Nephron progenitor cell (in vitro differentiated cells): ENCODE data around the gene CDS2.

ENCODE experiments used
- DNase-seq: peaks from one replicate; pipeline ENCODE4 v3.0.0; 2021
- H3K27ac Mint-ChIP-seq: 2 replicates; pipeline ENCODE4 v1.8.0; 2021; ENCODE audit warnings: mild to moderate bottlenecking, moderate library complexity, mixed read lengths
- H3K27me3 Mint-ChIP-seq: 2 replicates; pipeline ENCODE4 v1.8.0; 2021; ENCODE audit warnings: mild to moderate bottlenecking, low read depth, mixed read lengths; ENCODE audit not compliant: poor library complexity
- H3K36me3 Mint-ChIP-seq: 2 replicates; pipeline ENCODE4 v1.8.0; 2021; ENCODE audit warnings: low read depth, mixed read lengths
- H3K4me1 Mint-ChIP-seq: 2 replicates; pipeline ENCODE4 v1.8.0; 2021; ENCODE audit warnings: mixed read lengths
- H3K4me3 Mint-ChIP-seq: 2 replicates; pipeline ENCODE4 v1.8.0; 2021; ENCODE audit warnings: mild to moderate bottlenecking, moderate library complexity, mixed read lengths
- H3K9me3 Mint-ChIP-seq: 2 replicates; pipeline ENCODE4 v1.8.0; 2021; ENCODE audit warnings: mild to moderate bottlenecking, moderate library complexity, mixed read lengths
- TF ChIP-seq, protein P1 (sequence below): fragments of 200-600 bp; sonication (generic); IDR thresholded peaks from 2 replicates; pipeline ENCODE4 v1.5.0; 2021; ENCODE audit warnings: antibody characterized with exemption

Gene CDS2

DNA sequence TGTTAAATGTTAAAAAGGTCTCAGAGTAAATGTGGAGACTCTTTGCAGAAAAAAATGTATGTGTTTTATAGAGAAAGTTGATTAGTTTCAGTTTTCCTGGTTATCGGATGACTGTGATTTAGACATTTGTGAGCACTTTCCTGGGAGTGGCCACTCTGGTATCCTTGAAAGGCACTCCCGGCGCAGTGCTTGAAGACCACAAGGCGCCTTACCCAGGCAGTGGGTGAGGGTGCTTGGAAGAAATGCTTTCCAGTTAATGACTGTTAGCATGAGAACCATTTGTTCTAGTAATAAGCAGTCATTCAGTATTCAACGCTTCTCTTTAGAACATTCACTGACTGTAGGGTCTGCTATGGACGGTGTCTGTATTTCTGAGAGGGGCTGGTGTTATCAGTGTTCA, 7.2 kb downstream of the CDS2 start:
- no peaks in the 10 kb centered on the region for H3K9me3 Mint-ChIP-seq
- no peak overlapping the region for H3K4me3 Mint-ChIP-seq
- no peaks in the 10 kb centered on the region for H3K36me3 Mint-ChIP-seq
- TF ChIP-seq, protein P1, sequence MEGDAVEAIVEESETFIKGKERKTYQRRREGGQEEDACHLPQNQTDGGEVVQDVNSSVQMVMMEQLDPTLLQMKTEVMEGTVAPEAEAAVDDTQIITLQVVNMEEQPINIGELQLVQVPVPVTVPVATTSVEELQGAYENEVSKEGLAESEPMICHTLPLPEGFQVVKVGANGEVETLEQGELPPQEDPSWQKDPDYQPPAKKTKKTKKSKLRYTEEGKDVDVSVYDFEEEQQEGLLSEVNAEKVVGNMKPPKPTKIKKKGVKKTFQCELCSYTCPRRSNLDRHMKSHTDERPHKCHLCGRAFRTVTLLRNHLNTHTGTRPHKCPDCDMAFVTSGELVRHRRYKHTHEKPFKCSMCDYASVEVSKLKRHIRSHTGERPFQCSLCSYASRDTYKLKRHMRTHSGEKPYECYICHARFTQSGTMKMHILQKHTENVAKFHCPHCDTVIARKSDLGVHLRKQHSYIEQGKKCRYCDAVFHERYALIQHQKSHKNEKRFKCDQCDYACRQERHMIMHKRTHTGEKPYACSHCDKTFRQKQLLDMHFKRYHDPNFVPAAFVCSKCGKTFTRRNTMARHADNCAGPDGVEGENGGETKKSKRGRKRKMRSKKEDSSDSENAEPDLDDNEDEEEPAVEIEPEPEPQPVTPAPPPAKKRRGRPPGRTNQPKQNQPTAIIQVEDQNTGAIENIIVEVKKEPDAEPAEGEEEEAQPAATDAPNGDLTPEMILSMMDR = no peak
- no peaks in the 10 kb centered on the region for H3K27me3 Mint-ChIP-seq
- no peak overlapping the region for H3K27ac Mint-ChIP-seq
- H3K4me1 Mint-ChIP-seq = peaks cover 24% of the 10 kb centered on the region
- no peak for DNase-seq

DNA sequence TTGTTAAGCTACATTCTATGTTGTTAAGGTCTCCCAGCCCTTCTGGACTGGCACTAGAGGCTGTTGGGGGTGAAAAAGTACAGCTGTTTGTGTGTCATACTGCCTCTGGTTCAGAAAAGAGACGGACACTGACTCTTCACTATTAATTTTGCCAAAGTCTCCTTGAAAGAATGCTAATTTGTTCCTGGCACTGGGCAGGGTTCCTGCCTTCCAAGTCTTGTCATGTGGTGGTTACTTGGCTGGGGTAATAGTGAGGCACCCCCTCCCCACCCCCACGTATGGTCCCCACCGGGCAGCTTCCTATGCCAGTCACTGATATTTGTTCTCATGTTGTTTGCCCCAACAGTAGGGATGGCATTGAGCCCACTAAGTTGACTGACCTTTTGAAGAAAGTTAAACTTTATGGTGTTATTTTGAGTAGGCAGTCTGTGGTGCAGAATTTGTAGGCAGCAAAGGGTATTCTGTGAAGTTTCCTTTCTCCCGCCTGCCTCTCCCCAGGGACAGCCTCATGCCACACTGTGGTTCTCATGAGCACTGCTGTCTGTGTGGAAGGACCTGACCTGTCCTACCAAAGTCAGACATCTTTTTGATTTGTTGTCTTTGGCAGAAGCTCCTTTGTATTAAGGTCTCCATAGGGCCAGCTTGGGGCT, 8.7 kb downstream of the CDS2 start:
- Mint-ChIP-seq H3K27me3 (no peaks in the 10 kb centered on the region), H3K27ac (peak overlapping the region; percentile 67), H3K4me1 (peaks cover 23% of the 10 kb centered on the region), H3K9me3 (no peaks in the 10 kb centered on the region), H3K36me3 (no peaks in the 10 kb centered on the region), H3K4me3 (no peak overlapping the region)
- TF ChIP-seq, protein P1 = no peak
- DNase-seq = no peak

DNA sequence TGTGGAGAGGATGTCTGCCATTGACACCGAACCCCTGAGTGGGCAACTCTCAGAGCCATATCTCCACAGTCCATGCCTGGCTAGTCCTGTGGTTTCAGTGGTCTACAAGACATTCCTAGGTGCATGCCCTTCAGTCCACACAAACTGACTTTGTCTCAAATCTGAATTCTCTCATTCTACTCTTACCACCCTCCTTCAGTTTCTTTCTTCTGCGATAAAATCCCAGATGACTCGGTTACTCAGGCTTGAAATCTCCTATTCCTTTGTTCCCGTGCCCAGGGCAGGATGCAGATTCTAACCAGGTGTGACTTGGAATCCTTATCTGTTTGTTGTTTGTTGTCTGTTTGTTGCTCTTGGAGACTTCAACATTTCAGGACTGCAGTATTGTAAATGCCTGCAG, 9.3 kb downstream of the CDS2 start:
- DNase-seq = no peak
- H3K27ac Mint-ChIP-seq = peak overlapping the region; percentile 67
- no peaks in the 10 kb centered on the region for H3K9me3 Mint-ChIP-seq
- H3K4me3 Mint-ChIP-seq = no peak overlapping the region
- H3K36me3 Mint-ChIP-seq = no peaks in the 10 kb centered on the region
- H3K4me1 Mint-ChIP-seq = peaks cover 26% of the 10 kb centered on the region
- TF ChIP-seq, protein P1 = no peak
- H3K27me3 Mint-ChIP-seq = no peaks in the 10 kb centered on the region

DNA sequence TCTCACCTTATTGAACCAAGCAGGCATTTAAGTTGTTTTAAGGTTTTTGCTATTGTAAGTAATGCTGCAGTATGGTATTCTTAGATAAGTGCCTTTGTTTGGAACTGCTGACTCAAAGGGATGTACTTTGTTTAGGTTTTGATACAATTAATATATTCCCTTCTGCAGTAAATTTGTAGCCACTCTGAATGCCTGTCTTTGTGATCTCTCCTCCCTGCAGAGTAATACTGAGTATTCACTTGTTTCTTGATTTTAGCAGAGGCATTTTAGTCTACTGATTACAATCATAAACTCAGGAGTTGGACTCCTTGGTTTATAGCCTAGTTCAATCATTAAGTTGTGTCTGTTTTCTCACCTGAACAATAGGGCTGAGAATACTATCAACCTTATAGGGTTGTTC, 13.4 kb downstream of the CDS2 start:
- peaks cover under 1% of the 10 kb centered on the region for H3K27me3 Mint-ChIP-seq
- no peaks in the 10 kb centered on the region for H3K9me3 Mint-ChIP-seq

DNA sequence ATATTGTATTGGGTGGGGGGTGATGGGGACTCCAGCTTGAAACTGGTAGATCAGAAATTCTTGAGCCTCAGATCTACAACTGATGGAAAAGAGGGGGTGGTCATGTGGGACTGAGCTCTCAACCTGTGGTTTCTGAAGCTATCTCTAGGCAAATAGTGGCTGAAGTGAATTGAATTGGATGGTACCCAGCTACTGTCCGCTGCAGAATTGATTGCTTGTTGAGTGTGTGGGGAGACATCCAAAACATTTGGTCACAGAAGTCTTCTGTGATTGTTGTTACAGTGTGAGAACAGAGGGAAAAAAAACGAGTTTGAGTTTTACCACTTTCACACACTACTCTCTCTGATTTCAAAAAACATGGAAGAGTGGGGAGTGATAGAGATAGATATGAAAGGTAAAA, 14.8 kb downstream of the CDS2 start:
- H3K4me1 Mint-ChIP-seq = peaks cover 30% of the 10 kb centered on the region
- TF ChIP-seq, protein P1 = no peak
- H3K4me3 Mint-ChIP-seq = no peak overlapping the region
- peaks cover 14% of the 10 kb centered on the region for H3K36me3 Mint-ChIP-seq
- H3K27me3 Mint-ChIP-seq = peaks cover 4% of the 10 kb centered on the region
- H3K27ac Mint-ChIP-seq = peak overlapping the region; percentile 49
- no peaks in the 10 kb centered on the region for H3K9me3 Mint-ChIP-seq
- DNase-seq = no peak

More for the DNA sequence above, 13.4 kb downstream of the CDS2 start:
- TF ChIP-seq, protein P1 = no peak
- no peak overlapping the region for H3K27ac Mint-ChIP-seq
- DNase-seq = no peak
- peaks cover 29% of the 10 kb centered on the region for H3K4me1 Mint-ChIP-seq
- H3K36me3 Mint-ChIP-seq = peaks cover 9% of the 10 kb centered on the region
- no peak overlapping the region for H3K4me3 Mint-ChIP-seq

DNA sequence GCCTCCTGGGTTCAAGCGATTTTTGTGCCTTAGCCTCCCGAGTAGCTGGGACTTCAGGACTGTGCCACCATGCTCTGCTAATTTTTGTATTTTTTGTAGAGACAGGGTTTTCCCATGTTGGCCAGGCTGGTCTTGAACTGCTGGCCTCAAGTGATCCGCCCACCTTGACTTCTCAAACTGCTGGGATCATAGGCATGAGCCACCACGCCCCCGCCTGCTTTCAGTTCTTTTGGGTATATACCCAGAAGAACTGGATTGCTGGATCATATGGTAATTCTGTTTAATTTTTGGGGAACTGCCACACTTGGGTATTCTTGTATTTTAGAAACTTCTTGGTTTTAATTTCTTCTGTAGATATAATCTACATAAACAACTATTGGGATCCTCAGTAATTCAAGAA, 17.0 kb downstream of the CDS2 start:
- TF ChIP-seq, protein P1 = no peak
- no peak overlapping the region for H3K4me3 Mint-ChIP-seq
- no peak overlapping the region for H3K27ac Mint-ChIP-seq
- peaks cover 4% of the 10 kb centered on the region for H3K27me3 Mint-ChIP-seq
- no peaks in the 10 kb centered on the region for H3K9me3 Mint-ChIP-seq
- H3K36me3 Mint-ChIP-seq = peaks cover 14% of the 10 kb centered on the region
- no peak for DNase-seq
- peaks cover 45% of the 10 kb centered on the region for H3K4me1 Mint-ChIP-seq
